ENCODE measurements around the gene CHD6.

DNA sequence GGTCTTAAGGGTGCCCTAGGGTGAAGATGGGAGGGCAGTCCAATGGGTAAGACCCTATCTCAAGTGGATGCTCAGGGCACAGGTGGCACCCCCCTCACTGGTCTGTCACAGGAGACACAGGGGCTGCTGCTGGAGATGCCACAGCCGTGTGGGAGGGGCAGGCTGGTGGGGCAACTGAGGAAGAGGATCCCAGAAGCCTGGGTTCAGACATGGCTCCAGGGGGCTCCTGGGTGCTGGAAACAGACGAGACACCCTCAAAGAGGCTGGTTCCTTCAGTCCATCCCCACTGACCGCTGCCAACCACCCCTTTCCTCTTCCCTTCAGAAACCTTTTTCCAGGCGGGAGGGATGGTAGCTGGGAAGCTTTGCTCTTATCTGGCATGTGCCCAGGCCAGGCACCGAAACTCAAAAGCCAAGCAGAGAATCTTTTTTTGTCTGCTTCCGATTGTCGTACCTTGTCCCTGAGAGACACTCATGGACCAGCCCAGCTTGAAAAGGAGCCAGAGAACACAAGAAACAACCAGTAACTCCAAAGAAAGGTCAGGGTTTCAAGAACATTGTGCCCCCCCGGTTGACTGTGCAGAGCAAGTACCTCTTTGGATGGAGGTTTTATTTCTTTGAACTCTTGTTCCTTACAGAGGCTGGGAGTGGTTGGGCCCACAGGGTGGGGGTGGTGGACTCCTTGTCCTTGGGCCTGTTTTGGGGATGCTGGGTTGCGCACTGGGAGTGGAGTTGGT is 223.1 kb downstream of the CHD6 start:
- TF ChIP-seq, protein P1, sequence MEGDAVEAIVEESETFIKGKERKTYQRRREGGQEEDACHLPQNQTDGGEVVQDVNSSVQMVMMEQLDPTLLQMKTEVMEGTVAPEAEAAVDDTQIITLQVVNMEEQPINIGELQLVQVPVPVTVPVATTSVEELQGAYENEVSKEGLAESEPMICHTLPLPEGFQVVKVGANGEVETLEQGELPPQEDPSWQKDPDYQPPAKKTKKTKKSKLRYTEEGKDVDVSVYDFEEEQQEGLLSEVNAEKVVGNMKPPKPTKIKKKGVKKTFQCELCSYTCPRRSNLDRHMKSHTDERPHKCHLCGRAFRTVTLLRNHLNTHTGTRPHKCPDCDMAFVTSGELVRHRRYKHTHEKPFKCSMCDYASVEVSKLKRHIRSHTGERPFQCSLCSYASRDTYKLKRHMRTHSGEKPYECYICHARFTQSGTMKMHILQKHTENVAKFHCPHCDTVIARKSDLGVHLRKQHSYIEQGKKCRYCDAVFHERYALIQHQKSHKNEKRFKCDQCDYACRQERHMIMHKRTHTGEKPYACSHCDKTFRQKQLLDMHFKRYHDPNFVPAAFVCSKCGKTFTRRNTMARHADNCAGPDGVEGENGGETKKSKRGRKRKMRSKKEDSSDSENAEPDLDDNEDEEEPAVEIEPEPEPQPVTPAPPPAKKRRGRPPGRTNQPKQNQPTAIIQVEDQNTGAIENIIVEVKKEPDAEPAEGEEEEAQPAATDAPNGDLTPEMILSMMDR (conservative IDR thresholded peaks at IDR 0.05 in 1 of 2, IDR thresholded peaks at IDR 0.05 in 1 of 2; ENCODE audit: extremely low read depth in 1 of 2, insufficient read depth in 1 of 2, low read depth in 1 of 2, low read length in 2 of 2): no peak
- TF ChIP-seq EZH2 (IDR thresholded peaks at IDR 0.05; ENCODE audit: borderline replicate concordance, low read length): no peak

Measured in mammary epithelial cell (primary cell).